Stimulated activated CD4-positive, alpha-beta T cell treated with anti-CD3 and anti-CD28 coated beads, Interleukin-2, amount 100 ng/mL, for 4 hours (primary cell): Measurements from ENCODE around the gene CDK17.
"Not testable (repeated sequence)": the region's sequence is repeated elsewhere in the genome, so short reads cannot be mapped to it uniquely, and the experiment has no call there.

Experiments used
- DNase-seq: peaks from one replicate; pipeline ENCODE4 v3.0.0-alpha.2; 2020; ENCODE audit warnings: low read depth

Gene CDK17

DNA sequence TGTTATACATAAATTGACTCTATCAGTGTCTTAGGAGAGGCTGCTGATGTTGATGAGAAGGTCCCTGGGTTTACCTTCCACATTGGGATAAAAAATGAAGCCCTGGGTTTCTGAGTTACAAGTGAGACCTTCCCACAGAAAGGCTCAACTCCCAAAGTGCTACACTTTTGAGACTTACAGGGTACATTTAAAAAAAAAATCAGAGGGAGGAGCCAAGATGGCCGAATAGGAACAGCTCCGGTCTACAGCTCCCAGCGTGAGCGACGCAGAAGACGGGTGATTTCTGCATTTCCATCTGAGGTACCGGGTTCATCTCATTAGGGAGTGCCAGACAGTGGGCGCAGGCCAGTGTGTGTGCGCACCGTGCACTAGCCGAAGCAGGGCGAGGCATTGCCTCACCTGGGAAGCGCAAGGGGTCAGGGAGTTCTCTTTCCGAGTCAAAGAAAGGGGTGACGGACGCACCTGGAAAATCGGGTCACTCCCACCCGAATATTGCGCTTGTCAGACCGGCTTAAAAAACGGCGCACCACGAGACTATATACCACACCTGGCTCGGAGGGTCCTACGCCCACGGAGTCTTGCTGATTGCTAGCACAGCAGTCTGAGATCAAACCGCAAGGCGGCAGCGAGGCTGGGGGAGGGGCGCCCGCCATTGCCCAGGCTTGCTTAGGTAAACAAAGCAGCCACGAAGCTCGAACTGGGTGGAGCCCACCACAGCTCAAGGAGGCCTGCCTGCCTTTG lies 84.3 kb downstream of the CDK17 start:
- not testable (repeated sequence) for DNase-seq

DNA sequence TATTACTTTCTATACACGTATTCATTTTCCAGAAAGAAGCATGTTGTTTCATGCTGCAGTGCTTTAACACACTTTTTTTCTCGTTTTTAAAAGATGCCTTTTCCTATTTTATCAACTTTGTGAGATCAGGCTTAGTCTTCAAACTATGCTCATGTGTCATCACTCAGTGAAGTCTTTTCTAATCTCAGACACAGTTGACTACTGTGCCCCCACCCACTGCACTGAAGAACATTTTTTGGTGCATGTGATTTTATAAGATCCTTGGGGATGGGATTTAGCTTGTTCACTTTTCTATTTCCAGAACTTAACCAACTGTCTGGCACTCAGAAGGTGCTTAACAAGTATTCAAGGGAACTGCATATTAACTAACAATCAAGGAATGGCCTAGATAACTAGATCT lies 85.5 kb downstream of the CDK17 start:
- DNase-seq: no peak

- no peak for DNase-seq
These were observed 86.6 kb downstream of the CDK17 start for GRCh38 chr12:96313606-96314005.

DNA sequence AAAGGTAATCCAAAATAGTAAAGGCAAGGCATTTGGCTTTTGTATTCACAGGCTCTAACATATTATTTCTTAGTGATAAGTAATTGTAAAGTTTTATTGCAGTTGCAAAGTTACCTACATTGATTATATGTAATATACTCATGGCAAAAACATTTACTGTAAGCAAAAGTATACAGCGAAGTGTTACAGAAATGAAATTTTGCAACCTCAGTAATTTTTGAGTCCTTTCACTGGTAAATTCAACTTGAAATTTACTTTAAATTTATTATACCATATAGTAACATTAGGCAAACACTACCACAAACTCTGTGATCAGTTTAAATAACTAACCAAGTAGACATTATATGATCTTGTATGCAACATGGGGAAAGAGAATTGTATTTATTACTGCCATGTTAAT lies 89.0 kb downstream of the CDK17 start:
- DNase-seq: no peak

DNA sequence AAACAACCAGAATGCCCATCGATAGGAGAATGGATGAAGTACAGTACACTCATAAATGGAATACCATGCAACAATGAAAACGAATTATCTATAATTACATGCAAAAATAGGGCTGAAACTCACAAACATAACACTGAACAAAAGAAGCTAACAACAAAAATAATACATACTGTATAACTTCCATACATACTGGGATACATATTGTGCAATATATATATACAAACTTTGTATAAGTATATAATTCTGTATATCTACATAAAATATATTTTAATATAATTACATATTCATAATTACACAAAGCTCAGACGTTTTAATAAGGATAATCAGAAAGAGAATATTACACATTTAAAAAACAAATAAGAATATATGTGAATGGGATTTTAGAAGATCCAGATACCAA lies 90.2 kb downstream of the CDK17 start:
- DNase-seq: no peak

GRCh38 chr12:96308881-96309280 lies 91.4 kb downstream of the CDK17 start:
- DNase-seq: no peak

DNA sequence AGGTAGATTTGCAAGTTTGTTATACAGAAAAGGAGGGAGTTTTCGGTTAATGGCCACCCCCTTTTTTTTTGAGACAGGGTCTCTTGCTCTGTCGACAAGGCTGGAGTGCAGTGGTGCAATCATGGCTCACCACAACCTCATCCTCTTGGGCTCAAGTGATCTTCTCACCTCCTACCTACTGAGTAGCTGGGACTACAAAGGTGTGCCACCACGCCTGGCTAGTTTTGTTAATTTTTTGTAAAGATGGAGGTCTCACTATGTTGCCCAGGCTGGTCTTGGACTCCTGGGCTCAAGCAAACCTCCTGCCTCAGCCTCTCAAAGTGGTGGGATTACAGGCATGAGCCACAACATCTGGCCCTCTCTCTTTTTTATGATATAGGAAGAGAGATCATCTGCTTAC lies 94.6 kb downstream of the CDK17 start:
- no peak for DNase-seq

- DNase-seq: no peak
These were observed 96.6 kb downstream of the CDK17 start for GRCh38 chr12:96303653-96304052.

DNA sequence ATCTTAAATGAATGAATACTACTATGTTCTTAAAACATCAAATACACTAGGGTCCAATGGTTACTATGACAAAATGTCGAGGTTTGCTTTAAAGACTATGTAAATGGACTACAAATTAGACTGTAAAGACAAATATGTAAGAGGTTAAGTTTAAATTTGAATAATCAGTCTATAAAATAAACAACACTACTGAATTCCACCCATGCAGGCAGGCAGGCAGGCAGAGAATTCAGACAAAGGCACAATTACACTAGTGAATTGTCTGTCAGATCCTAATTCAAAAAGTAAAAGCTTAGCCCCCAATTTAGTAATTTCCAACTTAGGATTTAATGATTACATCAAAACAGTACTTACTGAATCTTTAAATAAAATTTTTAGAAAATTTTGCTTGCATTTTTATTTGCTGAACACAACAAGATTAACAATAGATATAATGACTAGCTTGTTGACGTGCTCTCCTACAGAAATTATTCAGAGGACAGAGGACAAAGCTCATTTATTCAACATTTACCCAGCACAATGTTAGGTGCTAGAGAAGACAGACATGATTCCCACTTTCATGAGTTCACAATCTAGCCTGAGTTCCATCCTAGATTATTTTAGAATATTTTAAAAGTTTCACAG lies 97.4 kb downstream of the CDK17 start:
- no peak for DNase-seq

DNA sequence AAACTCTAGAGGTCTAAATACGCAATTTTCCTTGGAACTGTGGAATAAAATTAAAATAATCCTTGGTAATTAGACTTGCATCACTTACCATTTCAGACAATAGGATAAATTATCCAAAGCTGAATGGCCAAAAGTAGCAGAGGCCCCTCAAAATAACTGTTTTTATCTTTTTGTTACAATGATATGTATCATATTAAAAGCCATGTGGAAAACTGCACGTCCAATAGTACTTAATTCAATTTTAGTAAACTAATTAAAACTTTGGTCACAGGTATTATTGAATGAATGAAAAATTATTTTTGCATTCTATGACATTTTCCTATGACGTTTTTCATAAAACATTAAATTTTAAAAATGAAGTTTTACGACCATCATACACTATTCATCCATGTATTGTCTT lies 98.5 kb downstream of the CDK17 start:
- DNase-seq: no peak

GRCh38 chr12:96300064-96300463 lies 100.2 kb downstream of the CDK17 start:
- no peak for DNase-seq

DNA sequence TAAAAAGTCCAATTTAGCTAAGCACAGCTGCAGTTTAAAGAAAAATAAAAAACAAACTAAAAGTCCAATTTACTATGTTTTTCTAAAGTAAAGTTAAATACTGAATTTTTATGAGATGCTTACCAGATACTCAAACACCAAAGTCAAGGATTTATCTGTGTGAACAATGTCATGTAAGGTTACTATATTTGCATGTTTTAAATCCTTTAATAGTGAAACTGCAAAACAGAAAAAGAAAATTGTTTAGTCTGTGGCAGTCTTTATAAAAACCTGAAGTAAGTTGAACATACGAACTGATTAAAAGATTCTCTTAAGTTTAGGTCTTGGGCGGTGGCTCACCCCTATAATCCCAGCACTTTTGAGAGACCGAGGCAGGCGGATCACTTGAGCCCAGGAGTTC lies 102.7 kb downstream of the CDK17 start:
- DNase-seq: no peak

GRCh38 chr12:96295532-96296160 lies 104.6 kb downstream of the CDK17 start:
- DNase-seq: no peak

GRCh38 chr12:96294831-96295230 lies 105.4 kb downstream of the CDK17 start:
- no peak for DNase-seq

DNA sequence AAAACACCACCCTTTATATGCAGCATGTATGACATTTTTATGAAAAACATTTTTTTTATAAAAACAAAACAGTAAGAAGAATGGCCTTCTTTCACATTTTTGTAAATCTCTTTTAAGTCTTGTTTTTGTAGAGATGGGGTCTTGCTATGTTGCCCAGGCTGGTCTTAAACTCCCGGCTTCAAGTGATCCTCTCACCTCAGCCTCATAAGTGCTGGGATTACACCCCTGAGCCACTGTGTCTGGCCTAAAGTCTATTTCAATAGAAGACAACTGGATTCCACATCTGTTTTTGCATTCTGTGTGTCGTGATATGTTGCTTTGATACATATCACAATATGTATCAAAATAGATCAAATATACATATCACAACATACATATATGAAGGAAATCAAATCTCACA lies 107.1 kb downstream of the CDK17 start:
- no peak for DNase-seq

GRCh38 chr12:96289067-96289466 lies 111.2 kb downstream of the CDK17 start:
- DNase-seq: no peak

GRCh38 chr12:96285158-96285557 lies 115.1 kb downstream of the CDK17 start:
- DNase-seq: no peak

DNA sequence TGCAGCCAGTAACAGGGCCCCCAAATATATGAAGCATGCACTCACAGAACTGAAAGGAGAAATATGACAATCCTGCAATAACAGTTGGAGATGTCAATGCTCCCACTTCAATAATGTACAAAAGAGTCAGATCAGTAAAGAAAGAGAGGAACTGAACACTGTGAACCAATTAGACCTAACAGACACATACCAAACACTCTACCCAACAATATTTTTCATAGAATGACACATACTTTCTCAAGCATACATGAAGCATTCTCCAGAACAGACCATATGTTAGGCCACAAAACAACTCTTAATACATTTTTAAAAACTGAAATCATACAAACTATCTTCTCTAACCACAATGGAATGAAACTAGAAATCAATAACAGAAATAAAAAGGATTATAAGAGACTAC lies 125.9 kb downstream of the CDK17 start:
- DNase-seq: no peak

GRCh38 chr12:96271469-96272199 lies 128.6 kb downstream of the CDK17 start:
- no peak for DNase-seq

DNA sequence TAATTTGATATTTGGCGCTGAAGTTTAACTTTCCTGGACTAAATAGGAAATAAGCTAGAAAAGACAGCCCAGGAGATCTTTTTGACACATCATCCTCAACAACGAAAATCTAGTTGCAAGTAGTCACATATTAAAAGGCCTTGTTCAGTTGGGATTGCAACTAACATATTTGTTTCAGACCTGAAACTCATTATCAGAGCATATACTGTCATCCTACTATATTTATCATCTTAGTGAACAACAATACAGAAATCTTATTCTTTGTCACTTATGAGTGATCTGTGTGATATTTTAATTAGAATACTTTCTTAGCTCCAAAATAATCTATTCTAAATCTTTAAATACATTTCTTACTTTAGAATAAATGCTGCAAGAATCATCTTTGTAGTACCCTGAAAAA lies 134.0 kb downstream of the CDK17 start:
- no peak for DNase-seq

- no peak for DNase-seq
These were observed 134.4 kb downstream of the CDK17 start for GRCh38 chr12:96265836-96266235.

GRCh38 chr12:96265400-96265799 lies 134.8 kb downstream of the CDK17 start:
- no peak for DNase-seq

DNA sequence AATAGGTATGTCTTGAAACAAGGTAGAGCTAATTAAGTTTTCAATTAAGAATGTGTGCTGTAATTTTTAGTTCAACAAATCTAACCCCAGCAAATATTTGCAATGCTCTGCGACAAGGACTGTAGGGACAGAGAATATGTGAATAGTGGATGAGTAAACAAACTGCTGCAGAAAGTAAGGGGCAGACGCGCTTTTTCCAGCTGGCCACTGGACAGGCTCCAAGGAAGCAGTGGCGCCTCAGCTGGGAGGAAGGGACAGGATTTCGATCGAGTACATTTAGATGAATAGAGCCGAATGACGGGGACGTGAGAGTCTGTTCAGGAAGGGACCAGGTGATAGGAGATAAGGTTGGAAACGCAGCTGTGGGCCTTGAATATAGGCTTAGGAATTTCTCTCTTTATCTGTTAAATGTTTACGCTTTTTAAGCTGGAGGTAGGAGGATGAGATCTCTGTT lies 136.8 kb downstream of the CDK17 start:
- DNase-seq: no peak
